ENCODE data around the gene SRPK1.

DNA sequence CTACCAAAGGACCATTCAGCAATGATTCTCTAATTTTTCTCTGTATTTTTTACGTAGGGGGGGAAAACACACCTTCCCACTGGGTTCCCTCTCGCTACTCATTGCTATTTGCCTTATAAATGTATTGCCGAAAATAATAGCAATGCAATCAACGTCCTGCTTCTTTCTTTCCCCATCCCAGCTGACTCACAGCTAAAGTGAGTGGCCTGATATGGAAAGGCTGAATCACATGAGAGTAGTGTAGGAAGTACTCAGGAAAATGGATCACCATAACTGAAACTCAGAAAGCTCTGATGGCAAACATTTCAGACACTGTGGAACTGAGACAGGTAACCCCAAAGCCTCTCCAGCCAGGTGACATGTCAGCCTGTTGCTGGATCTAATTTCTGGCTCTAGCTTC, 49.3 kb upstream of the SRPK1 start:
- no peak for TF ChIP-seq RNF219 (CRISPR knock-in tag; IDR thresholded peaks at IDR 0.05)
- no peak for TF ChIP-seq EZH2 (conservative IDR thresholded peaks at IDR 0.05; ENCODE audit: low read depth, low read length)
- no peak for TF ChIP-seq THRA (CRISPR knock-in tag; IDR thresholded peaks at IDR 0.05; ENCODE audit: borderline replicate concordance)
- TF ChIP-seq ZFP36L1 (CRISPR knock-in tag; IDR thresholded peaks at IDR 0.05): no peak
- no peak for TF ChIP-seq MZF1 (CRISPR knock-in tag; IDR thresholded peaks at IDR 0.05; ENCODE audit: borderline replicate concordance)
- no peak for TF ChIP-seq NCOR1 (IDR thresholded peaks at IDR 0.05; ENCODE audit: borderline replicate concordance, low read length)

Measured in HepG2 (cell line).